Measurements from ENCODE around the gene BABAM2.

DNA sequence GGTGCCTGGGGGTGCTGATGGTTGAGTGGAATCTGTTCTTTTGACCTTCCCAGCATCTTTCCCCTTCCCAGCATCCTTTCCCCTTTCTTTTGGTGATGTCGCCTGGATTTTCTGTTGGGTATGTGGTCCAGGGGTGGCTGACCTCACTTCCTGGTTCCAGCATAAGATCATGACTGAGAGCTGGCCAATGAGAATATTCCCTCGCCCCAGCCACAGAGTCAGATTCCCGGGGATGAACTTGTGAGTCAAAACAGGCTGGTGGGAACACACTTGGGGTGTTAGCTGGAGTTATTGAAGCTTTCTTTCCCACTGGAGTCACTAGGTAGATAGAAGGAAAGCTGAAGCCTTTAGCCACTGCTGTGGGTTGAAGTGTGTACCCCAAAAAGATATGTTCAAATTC, 474.1 kb downstream of the BABAM2 start:
- TF ChIP-seq, protein P1, sequence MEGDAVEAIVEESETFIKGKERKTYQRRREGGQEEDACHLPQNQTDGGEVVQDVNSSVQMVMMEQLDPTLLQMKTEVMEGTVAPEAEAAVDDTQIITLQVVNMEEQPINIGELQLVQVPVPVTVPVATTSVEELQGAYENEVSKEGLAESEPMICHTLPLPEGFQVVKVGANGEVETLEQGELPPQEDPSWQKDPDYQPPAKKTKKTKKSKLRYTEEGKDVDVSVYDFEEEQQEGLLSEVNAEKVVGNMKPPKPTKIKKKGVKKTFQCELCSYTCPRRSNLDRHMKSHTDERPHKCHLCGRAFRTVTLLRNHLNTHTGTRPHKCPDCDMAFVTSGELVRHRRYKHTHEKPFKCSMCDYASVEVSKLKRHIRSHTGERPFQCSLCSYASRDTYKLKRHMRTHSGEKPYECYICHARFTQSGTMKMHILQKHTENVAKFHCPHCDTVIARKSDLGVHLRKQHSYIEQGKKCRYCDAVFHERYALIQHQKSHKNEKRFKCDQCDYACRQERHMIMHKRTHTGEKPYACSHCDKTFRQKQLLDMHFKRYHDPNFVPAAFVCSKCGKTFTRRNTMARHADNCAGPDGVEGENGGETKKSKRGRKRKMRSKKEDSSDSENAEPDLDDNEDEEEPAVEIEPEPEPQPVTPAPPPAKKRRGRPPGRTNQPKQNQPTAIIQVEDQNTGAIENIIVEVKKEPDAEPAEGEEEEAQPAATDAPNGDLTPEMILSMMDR (IDR thresholded peaks at IDR 0.05; ENCODE audit: borderline replicate concordance, extremely low read depth, low read length, poor library complexity, severe bottlenecking): no peak
- no peak for TF ChIP-seq EZH2 (IDR thresholded peaks at IDR 0.05; ENCODE audit: borderline replicate concordance, low read depth, low read length, severe bottlenecking)

Measured in DND-41 (cell line).